Neural cell (in vitro differentiated cells): Measurements from ENCODE around the gene AJUBA. TPM values are rescaled to one million over a fixed set of nuclear protein-coding genes. Genes with fewer than 3 reads are reported as not detected.
"Not testable (repeated sequence)": the region's sequence is repeated elsewhere in the genome, so short reads cannot be mapped to it uniquely, and the experiment has no call there.

Source experiments
- H2AFZ ChIP-seq: fragments of 200-600, 300-800 bp; sonication (generic), shearing (Covaris generic); 2 replicates; pipeline ENCODE4 v1.6.0; 2014; ENCODE audit warnings: low read depth, mild to moderate bottlenecking, antibody characterized with exemption, low read length, moderate library complexity
- H3F3A ChIP-seq: fragments of 200-600 bp; shearing (Covaris generic); 2 replicates; pipeline ENCODE4 v1.6.1; 2016; ENCODE audit warnings: mild to moderate bottlenecking, moderate library complexity, mixed read lengths, antibody characterized with exemption, low read length; ENCODE audit not compliant: insufficient read depth, poor library complexity, severe bottlenecking
- H3K27ac ChIP-seq: fragments of 200-600, 300-800 bp; sonication (generic), shearing (Covaris generic); 2 replicates; pipeline ENCODE4 v1.5.1; 2014; ENCODE audit warnings: mild to moderate bottlenecking, low read length, moderate library complexity
- H3K27me3 ChIP-seq: fragments of 300-800, 200-600 bp; sonication (generic), shearing (Covaris generic); 2 replicates; pipeline ENCODE4 v1.6.0; 2014; ENCODE audit warnings: mild to moderate bottlenecking, low read depth, low read length, moderate library complexity; ENCODE audit not compliant: insufficient read depth
- H3K36me3 ChIP-seq: fragments of 300-800, 200-600 bp; sonication (generic), shearing (Covaris generic); 2 replicates; pipeline ENCODE4 v1.5.1; 2014; ENCODE audit warnings: mild to moderate bottlenecking, antibody characterized with exemption, low read length, moderate library complexity; ENCODE audit not compliant: insufficient read depth
- H3K4me2 ChIP-seq: fragments of 300-800, 200-600 bp; sonication (generic), shearing (Covaris generic); 2 replicates; pipeline ENCODE4 v1.6.0; 2014; ENCODE audit warnings: mild to moderate bottlenecking, low read length
- H3K4me3 ChIP-seq: fragments of 300-800, 200-600 bp; sonication (generic), shearing (Covaris generic); 2 replicates; pipeline ENCODE4 v1.5.1; 2014; ENCODE audit warnings: mild to moderate bottlenecking, low read length, moderate library complexity
- H3K79me2 ChIP-seq: fragments of 200-600 bp; shearing (Covaris generic); replicated peaks from 2 replicates; pipeline ENCODE4 v1.6.0; 2014; ENCODE audit warnings: mild to moderate bottlenecking, low read length, moderate library complexity; ENCODE audit not compliant: insufficient read depth
- H3K9ac ChIP-seq: fragments of 300-800, 200-600 bp; sonication (generic), shearing (Covaris generic); 2 replicates; pipeline ENCODE4 v1.6.1; 2016; ENCODE audit warnings: mild to moderate bottlenecking, low read length, mixed read lengths
- H3K9me2 ChIP-seq: fragments of 200-600 bp; shearing (Covaris generic); 2 replicates; pipeline ENCODE4 v1.6.1; 2016; ENCODE audit warnings: mild to moderate bottlenecking, low read length, mixed read lengths; ENCODE audit not compliant: insufficient read depth
- H3K9me3 ChIP-seq: fragments of 200-600, 300-800 bp; sonication (generic), shearing (Covaris generic); 2 replicates; pipeline ENCODE4 v1.6.1; 2016; ENCODE audit warnings: mild to moderate bottlenecking, mixed run types, low read length, moderate library complexity, mixed read lengths
- H4K20me1 ChIP-seq: fragments of 200-600 bp; shearing (Covaris generic); 2 replicates; pipeline ENCODE4 v1.6.1; 2016; ENCODE audit warnings: mild to moderate bottlenecking, mixed run types; ENCODE audit not compliant: insufficient read depth
- CTCF ChIP-seq: fragments of 450-650 bp; IDR thresholded peaks from 2 replicates; pipeline ENCODE4 v1.5.1; 2014; ENCODE audit warnings: antibody characterized with exemption, mild to moderate bottlenecking, moderate library complexity; ENCODE audit not compliant: poor library complexity, severe bottlenecking
- EP300 ChIP-seq: fragments of 450-650 bp; conservative IDR thresholded peaks from 2 replicates; pipeline ENCODE4 v1.6.1; 2014; ENCODE audit warnings: antibody characterized with exemption, mild to moderate bottlenecking, moderate library complexity; ENCODE audit not compliant: poor library complexity, severe bottlenecking
- EZH2 ChIP-seq: fragments of 200-600, 300-800 bp; shearing (Covaris generic), sonication (generic); IDR thresholded peaks from 2 replicates; pipeline ENCODE4 v1.6.1; 2014; ENCODE audit warnings: antibody characterized with exemption, low read length, borderline replicate concordance, mild to moderate bottlenecking; ENCODE audit not compliant: insufficient read depth, poor library complexity, severe bottlenecking
- MXI1 ChIP-seq: fragments of 450-650 bp; conservative IDR thresholded peaks from 2 replicates; pipeline ENCODE4 v1.6.1; 2014; ENCODE audit warnings: antibody characterized with exemption, mild to moderate bottlenecking; ENCODE audit not compliant: poor library complexity, severe bottlenecking
- POLR2AphosphoS5 ChIP-seq: IDR thresholded peaks from 2 replicates; pipeline ENCODE4 v1.6.1; 2012
- RAD21 ChIP-seq: fragments of 450-650 bp; conservative IDR thresholded peaks from 2 replicates; pipeline ENCODE4 v1.6.1; 2014; ENCODE audit warnings: antibody characterized with exemption, mild to moderate bottlenecking, moderate library complexity
- SMC3 ChIP-seq: fragments of 450-650 bp; conservative IDR thresholded peaks from 2 replicates; pipeline ENCODE4 v1.6.1; 2014; ENCODE audit warnings: antibody characterized with exemption, mild to moderate bottlenecking, moderate library complexity; ENCODE audit not compliant: poor library complexity
- TAF1 ChIP-seq: IDR thresholded peaks from 2 replicates; pipeline ENCODE4 v1.6.1; 2012; ENCODE audit warnings: low read depth
- polyA plus RNA-seq: library from polyadenylated mRNA; depleted of rRNA; stranded (reverse); fragments of >200 nt; gene quantifications from 2 replicates; pipeline ENCODE4 v1.2.3, GENCODE V29; 2014
- TF ChIP-seq, protein P1 (sequence below): IDR thresholded peaks from 2 replicates; pipeline ENCODE4 v1.6.1; 2012; ENCODE audit warnings: borderline replicate concordance

AJUBA gene
- polyA plus RNA-seq, 1 donor from 2014 or later, result 1.9 TPM

GRCh38 chr14:22952418-22952817, 29.9 kb downstream of the AJUBA start:
- Histone ChIP-seq H3K9me2 (no peaks in the 10 kb centered on the region), H3K9ac (no peak overlapping the region), H3K27me3 (peaks cover 5% of the 10 kb centered on the region), H3K9me3 (no peaks in the 10 kb centered on the region), H3K4me3 (no peak overlapping the region), H3K79me2 (no peaks in the 10 kb centered on the region), H4K20me1 (no peaks in the 10 kb centered on the region), H3K27ac (no peak overlapping the region), H3F3A (no peaks in the 10 kb centered on the region), H3K4me2 (no peak overlapping the region), H3K36me3 (no peaks in the 10 kb centered on the region), H2AFZ (no peak overlapping the region)
- TF ChIP-seq RAD21 (no peak), MXI1 (no peak), CTCF (no peak), POLR2AphosphoS5 (no peak), EZH2 (no peak), EP300 (no peak), SMC3 (no peak), TAF1 (no peak)
- TF ChIP-seq, protein P1, sequence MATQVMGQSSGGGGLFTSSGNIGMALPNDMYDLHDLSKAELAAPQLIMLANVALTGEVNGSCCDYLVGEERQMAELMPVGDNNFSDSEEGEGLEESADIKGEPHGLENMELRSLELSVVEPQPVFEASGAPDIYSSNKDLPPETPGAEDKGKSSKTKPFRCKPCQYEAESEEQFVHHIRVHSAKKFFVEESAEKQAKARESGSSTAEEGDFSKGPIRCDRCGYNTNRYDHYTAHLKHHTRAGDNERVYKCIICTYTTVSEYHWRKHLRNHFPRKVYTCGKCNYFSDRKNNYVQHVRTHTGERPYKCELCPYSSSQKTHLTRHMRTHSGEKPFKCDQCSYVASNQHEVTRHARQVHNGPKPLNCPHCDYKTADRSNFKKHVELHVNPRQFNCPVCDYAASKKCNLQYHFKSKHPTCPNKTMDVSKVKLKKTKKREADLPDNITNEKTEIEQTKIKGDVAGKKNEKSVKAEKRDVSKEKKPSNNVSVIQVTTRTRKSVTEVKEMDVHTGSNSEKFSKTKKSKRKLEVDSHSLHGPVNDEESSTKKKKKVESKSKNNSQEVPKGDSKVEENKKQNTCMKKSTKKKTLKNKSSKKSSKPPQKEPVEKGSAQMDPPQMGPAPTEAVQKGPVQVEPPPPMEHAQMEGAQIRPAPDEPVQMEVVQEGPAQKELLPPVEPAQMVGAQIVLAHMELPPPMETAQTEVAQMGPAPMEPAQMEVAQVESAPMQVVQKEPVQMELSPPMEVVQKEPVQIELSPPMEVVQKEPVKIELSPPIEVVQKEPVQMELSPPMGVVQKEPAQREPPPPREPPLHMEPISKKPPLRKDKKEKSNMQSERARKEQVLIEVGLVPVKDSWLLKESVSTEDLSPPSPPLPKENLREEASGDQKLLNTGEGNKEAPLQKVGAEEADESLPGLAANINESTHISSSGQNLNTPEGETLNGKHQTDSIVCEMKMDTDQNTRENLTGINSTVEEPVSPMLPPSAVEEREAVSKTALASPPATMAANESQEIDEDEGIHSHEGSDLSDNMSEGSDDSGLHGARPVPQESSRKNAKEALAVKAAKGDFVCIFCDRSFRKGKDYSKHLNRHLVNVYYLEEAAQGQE, result no peak

DNA sequence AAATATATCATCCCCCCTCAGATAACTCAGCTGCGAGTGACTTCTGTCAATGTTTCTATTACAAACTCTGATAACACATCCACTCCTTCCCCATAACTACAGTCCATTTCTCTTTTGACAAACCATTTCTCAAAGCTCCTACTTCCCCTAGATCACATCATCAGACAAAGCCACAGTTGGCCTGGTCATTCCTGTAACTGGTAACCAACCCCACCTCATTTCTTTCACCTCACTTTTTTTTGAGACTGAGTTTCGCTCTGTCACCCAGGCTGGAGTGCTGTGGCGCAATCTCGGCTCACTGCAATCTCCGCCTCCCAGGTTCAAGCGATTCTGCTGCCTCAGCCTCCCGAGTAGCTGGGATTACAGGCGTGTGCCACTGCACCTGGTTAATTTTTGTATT, 30.6 kb downstream of the AJUBA start:
- not testable (repeated sequence) for H3K4me3 ChIP-seq, H3K36me3 ChIP-seq, H3K27ac ChIP-seq, H3K79me2 ChIP-seq, H3K9me2 ChIP-seq, H4K20me1 ChIP-seq, H3K27me3 ChIP-seq, H3K4me2 ChIP-seq, H3F3A ChIP-seq, H2AFZ ChIP-seq, H3K9ac ChIP-seq, H3K9me3 ChIP-seq

DNA sequence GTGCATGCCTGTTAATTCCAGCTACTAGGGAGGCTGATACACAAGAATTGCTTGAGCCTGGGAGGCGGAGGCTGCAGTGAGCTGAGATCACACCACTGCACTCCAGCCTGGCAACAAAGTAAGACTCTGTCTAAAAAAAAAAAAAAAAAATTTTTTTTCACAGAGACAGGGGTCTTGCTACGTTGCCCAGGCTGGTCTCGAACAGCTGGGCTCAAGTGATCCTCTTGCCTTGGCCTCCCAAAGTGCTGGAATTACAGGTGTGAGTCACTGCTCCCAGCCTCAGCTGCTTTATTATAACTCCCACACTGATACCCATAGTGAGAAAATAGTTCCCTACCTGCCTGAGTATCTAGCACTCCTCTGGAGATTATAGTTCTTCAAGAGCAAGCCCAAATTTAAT, 36.7 kb downstream of the AJUBA start:
- Histone ChIP-seq H3K27ac (no peak overlapping the region), H3K9me3 (no peaks in the 10 kb centered on the region), H2AFZ (no peak overlapping the region), H4K20me1 (no peaks in the 10 kb centered on the region), H3K36me3 (no peaks in the 10 kb centered on the region), H3K27me3 (no peaks in the 10 kb centered on the region), H3K9me2 (no peaks in the 10 kb centered on the region), H3K4me3 (no peak overlapping the region), H3F3A (no peaks in the 10 kb centered on the region), H3K79me2 (no peaks in the 10 kb centered on the region), H3K4me2 (no peak overlapping the region), H3K9ac (no peak overlapping the region)
- TF ChIP-seq POLR2AphosphoS5 (no peak), MXI1 (no peak), EP300 (no peak), EZH2 (no peak), CTCF (no peak)
- TF ChIP-seq, protein P1, result no peak
